ENCODE data around the gene MSI2. TPM values are rescaled to one million over a fixed set of nuclear protein-coding genes. Genes with fewer than 3 reads are reported as not detected.

MSI2 gene
- total and polyA plus RNA-seq, 12 donors: 32.6 to 411 (median 148) TPM

GRCh38 chr17:57653279-57653678 lies 397.0 kb downstream of the MSI2 start:
- Histone ChIP-seq H3K27me3 (no peaks in the 10 kb centered on the region), H3K9me3 (replicated peaks in 1 of 3) (no peaks in the 10 kb centered on the region), H3K36me3 (replicated peaks in 1 of 2) (no peaks in the 10 kb centered on the region), H3K4me1 (replicated peaks in 1 of 2) (no peaks in the 10 kb centered on the region), H3K4me3 (no peak overlapping the region), H3K27ac (peak overlapping the region in 1 of 5 donors; percentile 38)
- no peak for DNase-seq
- WGBS, 4 donors: 71 to 80% (median 78%) methylated on average over 4 to 7 of the region's 7 CpGs
- TF ChIP-seq CTCF (IDR thresholded peaks at IDR 0.05) (no peak), POLR2A (IDR thresholded peaks at IDR 0.05) (no peak)
- intact Hi-C loops (cut with DNase I): no loop called here

- Histone ChIP-seq H3K4me1 (replicated peaks in 1 of 2) (no peaks in the 10 kb centered on the region), H3K27ac (no peak overlapping the region), H3K9me3 (replicated peaks in 1 of 3) (no peaks in the 10 kb centered on the region), H3K4me3 (no peak overlapping the region), H3K36me3 (replicated peaks in 1 of 2) (no peaks in the 10 kb centered on the region), H3K27me3 (no peaks in the 10 kb centered on the region)
- WGBS, 4 donors: 90 to 99% (median 94%) methylated on average over 6 to 11 of the region's 11 CpGs
- TF ChIP-seq CTCF (IDR thresholded peaks at IDR 0.05) (no peak), POLR2A (IDR thresholded peaks at IDR 0.05) (no peak)
- DNase-seq: no peak
- intact Hi-C loops (cut with DNase I): no loop called here
These were observed 397.9 kb downstream of the MSI2 start for GRCh38 chr17:57654040-57654775.

GRCh38 chr17:57655553-57655952 lies 399.2 kb downstream of the MSI2 start:
- Histone ChIP-seq H3K4me3 (no peak overlapping the region), H3K36me3 (replicated peaks in 1 of 2) (no peaks in the 10 kb centered on the region), H3K4me1 (replicated peaks in 1 of 2) (no peaks in the 10 kb centered on the region), H3K9me3 (replicated peaks in 1 of 3) (no peaks in the 10 kb centered on the region), H3K27me3 (no peaks in the 10 kb centered on the region), H3K27ac (no peak overlapping the region)
- no peak for TF ChIP-seq CTCF (IDR thresholded peaks at IDR 0.05)
- TF ChIP-seq POLR2A (IDR thresholded peaks at IDR 0.05): no peak
- no peak for DNase-seq
- intact Hi-C loops (cut with DNase I): no loop called here
- WGBS, 4 donors: 93 to 98% (median 95%) methylated on average over 6 of the region's 6 CpGs

GRCh38 chr17:57657211-57657610 lies 400.9 kb downstream of the MSI2 start:
- H3K27me3 ChIP-seq: no peaks in the 10 kb centered on the region
- H3K36me3 ChIP-seq (replicated peaks in 1 of 2): no peaks in the 10 kb centered on the region
- TF ChIP-seq CTCF (IDR thresholded peaks at IDR 0.05) (no peak), POLR2A (IDR thresholded peaks at IDR 0.05) (no peak)
- H3K4me3 ChIP-seq: no peak overlapping the region
- intact Hi-C loops (cut with DNase I): no loop called here
- DNase-seq: no peak
- 54 to 85% (median 78%) methylated on average over 2 of the region's 2 CpGs for WGBS, 4 donors
- no peaks in the 10 kb centered on the region for H3K9me3 ChIP-seq (replicated peaks in 1 of 3)
- peaks cover 11 to 12% of the 10 kb centered on the region in 2 donors for H3K4me1 ChIP-seq (replicated peaks in 1 of 2)
- peak overlapping the region in 2 of 5 donors; percentile 9 to 23 for H3K27ac ChIP-seq

Measured in adrenal gland (tissue), 12 donors.